SH-SY5Y (cell line): Measurements from ENCODE around the gene CACNA1F.

ENCODE experiments used
- GATA2 ChIP-seq: IDR thresholded peaks from 2 replicates; pipeline ENCODE4 v1.6.1; 2011; ENCODE audit warnings: mild to moderate bottlenecking, low read depth, low read length
- GATA3 ChIP-seq: IDR thresholded peaks from 2 replicates; pipeline ENCODE4 v1.6.1; 2011; ENCODE audit warnings: low read depth, mild to moderate bottlenecking, low read length, moderate library complexity

DNA sequence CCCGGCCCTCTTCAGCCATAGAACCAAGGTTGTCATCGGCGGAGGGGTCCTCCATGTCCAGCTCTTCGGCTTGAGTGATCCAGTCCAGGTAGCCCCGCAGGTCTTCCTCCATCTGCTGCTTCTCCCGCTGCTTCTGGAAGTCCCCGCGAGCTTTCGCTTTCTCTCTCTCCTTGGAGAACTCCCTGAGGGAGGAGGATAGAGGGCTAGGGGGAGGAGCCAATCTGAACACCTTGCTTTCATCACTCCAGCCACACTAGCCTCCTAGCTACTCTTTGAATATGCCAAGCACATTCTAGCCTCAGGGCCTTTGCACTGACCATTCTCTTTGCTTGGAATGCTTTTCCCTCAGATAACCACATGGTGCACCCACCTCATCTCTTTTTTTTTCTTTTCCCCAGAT, 6.2 kb downstream of the CACNA1F start:
- TF ChIP-seq GATA2 (no peak), GATA3 (no peak)
